ENCODE measurements around the gene KRTAP20-3.

The KRTAP20-3 gene

GRCh38 chr21:30668776-30669175 is 26.1 kb downstream of the KRTAP20-3 start:
- DNase-seq (ENCODE audit: low read depth, low spot score), result no peak
- no peak overlapping the region for H3K4me3 ChIP-seq (ENCODE audit: low read depth, low read length)
- TF ChIP-seq CTCF (IDR thresholded peaks at IDR 0.05; ENCODE audit: low read depth, low read length), result no peak
- in situ Hi-C loops (cut with HindIII; ENCODE audit: low sequenced_read_pairs), result no loop called here

DNA sequence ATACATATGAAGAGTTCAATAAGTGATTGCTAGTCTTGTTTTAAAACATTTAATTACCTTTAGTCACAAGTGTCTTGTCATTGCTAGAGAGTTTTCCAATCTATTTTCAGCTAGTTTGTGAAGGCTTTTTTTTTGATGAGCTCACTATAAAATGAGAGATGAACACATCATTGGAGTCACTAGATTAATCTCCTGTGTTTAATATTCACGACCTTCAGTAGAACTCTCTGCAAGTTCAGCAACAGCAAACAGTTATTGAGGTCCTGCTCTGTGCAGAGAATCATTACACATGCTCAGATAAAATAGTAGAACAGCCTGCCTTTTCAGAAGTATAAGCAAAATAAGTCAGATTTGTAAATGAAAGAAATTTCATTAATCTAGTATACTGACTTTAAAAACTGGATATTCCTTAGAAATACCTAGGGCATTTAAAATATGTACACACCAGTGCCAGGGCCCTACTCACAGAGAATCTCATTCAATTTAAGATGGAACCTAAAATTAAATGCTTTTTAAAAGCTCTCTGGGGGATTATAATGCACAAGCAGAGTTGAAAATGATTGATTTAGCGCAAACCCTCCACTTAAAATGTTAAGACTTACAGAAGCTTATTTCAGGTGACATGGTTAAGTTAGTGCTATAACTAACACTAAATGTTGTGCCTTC is 30.5 kb downstream of the KRTAP20-3 start:
- in situ Hi-C loops (cut with HindIII; ENCODE audit: low sequenced_read_pairs), result no loop called here
- no peak for TF ChIP-seq CTCF (IDR thresholded peaks at IDR 0.05; ENCODE audit: low read depth, low read length)
- no peak for DNase-seq (ENCODE audit: low read depth, low spot score)
- no peak overlapping the region for H3K4me3 ChIP-seq (ENCODE audit: low read depth, low read length)

- no peak overlapping the region for H3K4me3 ChIP-seq (ENCODE audit: low read depth, low read length)
- DNase-seq (ENCODE audit: low read depth, low spot score), result no peak
- in situ Hi-C loops (cut with HindIII; ENCODE audit: low sequenced_read_pairs), result no loop called here
- TF ChIP-seq CTCF (IDR thresholded peaks at IDR 0.05; ENCODE audit: low read depth, low read length), result no peak
These were observed 31.6 kb downstream of the KRTAP20-3 start for GRCh38 chr21:30674312-30674711.

GRCh38 chr21:30676737-30677136 is 34.1 kb downstream of the KRTAP20-3 start:
- DNase-seq (ENCODE audit: low read depth, low spot score), result no peak
- H3K4me3 ChIP-seq (ENCODE audit: low read depth, low read length), result no peak overlapping the region
- in situ Hi-C loops (cut with HindIII; ENCODE audit: low sequenced_read_pairs), result no loop called here
- no peak for TF ChIP-seq CTCF (IDR thresholded peaks at IDR 0.05; ENCODE audit: low read depth, low read length)

- in situ Hi-C loops (cut with HindIII; ENCODE audit: low sequenced_read_pairs), result no loop called here
- no peak for DNase-seq (ENCODE audit: low read depth, low spot score)
- no peak overlapping the region for H3K4me3 ChIP-seq (ENCODE audit: low read depth, low read length)
- TF ChIP-seq CTCF (IDR thresholded peaks at IDR 0.05; ENCODE audit: low read depth, low read length), result no peak
These were observed 37.9 kb downstream of the KRTAP20-3 start for GRCh38 chr21:30680586-30680985.

DNA sequence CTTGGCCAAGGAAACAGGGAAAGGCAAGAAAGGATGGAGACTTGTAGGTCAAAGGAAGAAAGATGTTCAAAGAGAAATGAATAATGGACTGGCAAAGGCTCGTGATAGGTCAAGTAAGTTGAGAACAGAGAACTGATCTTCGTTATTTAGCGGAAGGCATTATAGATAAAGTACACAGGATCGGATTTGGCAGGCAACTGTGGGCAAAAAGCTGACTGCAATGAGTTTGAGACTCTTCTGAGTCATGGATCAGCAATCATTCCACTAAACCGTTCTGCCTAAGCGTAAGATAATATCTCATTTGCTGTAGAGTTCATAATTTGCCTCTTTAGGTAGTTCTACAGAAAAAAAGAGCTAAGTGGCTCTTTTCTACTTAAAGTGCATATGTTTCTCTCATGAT is 41.8 kb downstream of the KRTAP20-3 start:
- DNase-seq (ENCODE audit: low read depth, low spot score), result no peak
- in situ Hi-C loops (cut with HindIII; ENCODE audit: low sequenced_read_pairs), result no loop called here
- H3K4me3 ChIP-seq (ENCODE audit: low read depth, low read length), result no peak overlapping the region
- TF ChIP-seq CTCF (IDR thresholded peaks at IDR 0.05; ENCODE audit: low read depth, low read length), result no peak

Data from astrocyte of the spinal cord (primary cell).